Vagina (tissue), 2 donors: Measurements from ENCODE around the gene ITFG1.

Experiments
- POLR2A ChIP-seq, 2 donors: fragments of 450-650 bp; IDR thresholded peaks; one replicate each; pipeline ENCODE4 v1.6.1; 2017; ENCODE audit warnings: antibody characterized with exemption in 2 of 2, mild to moderate bottlenecking in 2 of 2, moderate library complexity in 2 of 2
- TF ChIP-seq, protein P1 (sequence below), 3 experiments: fragments of 450-650 bp in 2 of 3; fragments of 200-600 bp in 1 of 3; sonication (generic) in 1 of 3; IDR thresholded peaks; one replicate each; pipeline ENCODE4 v1.5.1; 2017 to 2019; ENCODE audit warnings: antibody characterized with exemption in 3 of 3, mild to moderate bottlenecking in 2 of 3, moderate library complexity in 2 of 3

DNA sequence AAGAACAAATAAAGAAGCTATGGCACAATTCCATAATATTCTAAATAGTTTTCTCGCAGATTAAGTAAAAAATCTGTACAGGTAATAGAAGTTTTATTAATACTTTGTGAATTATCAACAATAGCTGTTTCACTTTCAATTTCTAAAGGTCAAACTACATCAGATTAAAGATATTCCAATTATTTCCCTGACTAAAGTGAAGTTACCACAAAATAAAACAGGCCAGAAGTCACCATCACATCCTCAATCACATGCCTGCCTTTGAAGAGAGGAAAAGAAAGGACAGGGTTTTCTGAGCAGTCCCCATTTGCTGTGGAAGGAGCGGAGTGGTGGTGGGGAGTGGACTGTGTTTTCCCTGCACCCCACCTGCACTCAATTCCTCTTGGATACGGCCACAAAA lies 11.1 kb downstream of the ITFG1 start:
- TF ChIP-seq, protein P1, sequence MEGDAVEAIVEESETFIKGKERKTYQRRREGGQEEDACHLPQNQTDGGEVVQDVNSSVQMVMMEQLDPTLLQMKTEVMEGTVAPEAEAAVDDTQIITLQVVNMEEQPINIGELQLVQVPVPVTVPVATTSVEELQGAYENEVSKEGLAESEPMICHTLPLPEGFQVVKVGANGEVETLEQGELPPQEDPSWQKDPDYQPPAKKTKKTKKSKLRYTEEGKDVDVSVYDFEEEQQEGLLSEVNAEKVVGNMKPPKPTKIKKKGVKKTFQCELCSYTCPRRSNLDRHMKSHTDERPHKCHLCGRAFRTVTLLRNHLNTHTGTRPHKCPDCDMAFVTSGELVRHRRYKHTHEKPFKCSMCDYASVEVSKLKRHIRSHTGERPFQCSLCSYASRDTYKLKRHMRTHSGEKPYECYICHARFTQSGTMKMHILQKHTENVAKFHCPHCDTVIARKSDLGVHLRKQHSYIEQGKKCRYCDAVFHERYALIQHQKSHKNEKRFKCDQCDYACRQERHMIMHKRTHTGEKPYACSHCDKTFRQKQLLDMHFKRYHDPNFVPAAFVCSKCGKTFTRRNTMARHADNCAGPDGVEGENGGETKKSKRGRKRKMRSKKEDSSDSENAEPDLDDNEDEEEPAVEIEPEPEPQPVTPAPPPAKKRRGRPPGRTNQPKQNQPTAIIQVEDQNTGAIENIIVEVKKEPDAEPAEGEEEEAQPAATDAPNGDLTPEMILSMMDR (IDR thresholded peaks at IDR 0.05), result no peak
- TF ChIP-seq POLR2A (IDR thresholded peaks at IDR 0.05), result no peak
